ENCODE data around the gene PGD.

- TF ChIP-seq CTCF (IDR thresholded peaks at IDR 0.05) (no peak), POLR2A (IDR thresholded peaks at IDR 0.05) (no peak)
Measured at GRCh38 chr1:10402729-10403274, 3.9 kb downstream of the PGD start.
